GM19099 (cell line): ENCODE results near the gene KIAA1671.

Experiments
- POLR2A ChIP-seq: IDR thresholded peaks from 3 replicates; pipeline ENCODE4 v1.6.1; 2011; ENCODE audit warnings: low read depth; ENCODE audit not compliant: insufficient read length; ENCODE audit errors: extremely low read depth

KIAA1671 gene

DNA sequence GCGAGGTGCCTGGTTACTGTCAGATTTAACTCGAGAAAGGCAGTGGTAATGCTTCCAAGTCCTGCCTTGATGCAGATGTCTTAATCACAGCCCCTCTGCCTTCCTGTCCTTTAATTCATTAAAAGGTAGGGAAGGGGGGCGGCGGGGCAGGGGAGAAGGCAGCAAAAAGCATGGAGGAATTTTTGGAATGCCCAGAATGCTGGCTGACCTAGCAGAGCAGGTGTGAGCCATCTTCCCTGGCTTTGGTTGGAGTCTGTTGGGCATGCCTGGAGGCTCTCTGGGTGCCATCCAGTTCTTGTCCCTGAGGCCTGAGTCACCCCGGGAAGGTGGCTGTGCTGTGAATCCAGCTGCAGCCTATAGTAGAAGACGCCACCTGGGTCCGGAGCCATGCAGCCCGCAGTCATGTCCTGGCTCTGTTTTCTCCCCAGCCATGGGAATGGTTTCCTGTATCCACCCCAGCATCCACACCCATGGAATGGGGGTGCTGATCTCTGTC lies 15.6 kb downstream of the KIAA1671 start:
- TF ChIP-seq POLR2A, result no peak

DNA sequence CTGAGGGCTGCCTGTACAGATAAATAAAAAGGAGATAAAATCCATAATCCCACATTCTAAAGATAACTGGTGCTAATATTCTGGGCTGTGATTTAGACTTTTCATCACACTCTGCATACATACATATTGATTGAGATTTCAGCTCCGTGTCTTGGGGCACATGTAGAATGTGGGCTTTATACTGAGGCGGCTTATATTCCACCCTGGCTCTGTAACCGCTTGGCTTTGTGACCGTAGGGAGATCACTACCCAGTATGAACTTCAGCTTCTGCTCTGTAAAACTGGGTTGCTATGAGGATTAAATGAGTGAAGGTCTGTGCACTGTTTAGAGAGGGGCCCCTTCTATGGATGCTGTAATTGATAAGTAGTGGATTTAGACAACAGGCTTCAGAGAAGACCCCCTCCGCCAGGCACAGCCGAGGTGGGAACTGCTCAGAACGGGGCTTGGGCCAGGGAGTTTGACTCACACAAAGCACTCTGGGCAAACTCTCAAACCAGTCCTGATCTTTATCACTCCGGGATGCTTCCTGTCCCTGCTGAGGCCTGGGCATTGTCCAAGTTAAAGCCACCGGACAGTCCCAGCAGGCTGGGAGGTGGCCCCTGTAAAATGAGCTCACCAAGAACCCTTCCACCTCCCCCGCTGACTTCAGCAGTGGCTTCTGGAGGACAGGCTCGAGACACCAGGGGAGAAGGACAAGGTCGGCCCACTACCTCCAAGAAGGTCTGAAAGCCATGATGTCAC lies 17.2 kb downstream of the KIAA1671 start:
- no peak for TF ChIP-seq POLR2A

DNA sequence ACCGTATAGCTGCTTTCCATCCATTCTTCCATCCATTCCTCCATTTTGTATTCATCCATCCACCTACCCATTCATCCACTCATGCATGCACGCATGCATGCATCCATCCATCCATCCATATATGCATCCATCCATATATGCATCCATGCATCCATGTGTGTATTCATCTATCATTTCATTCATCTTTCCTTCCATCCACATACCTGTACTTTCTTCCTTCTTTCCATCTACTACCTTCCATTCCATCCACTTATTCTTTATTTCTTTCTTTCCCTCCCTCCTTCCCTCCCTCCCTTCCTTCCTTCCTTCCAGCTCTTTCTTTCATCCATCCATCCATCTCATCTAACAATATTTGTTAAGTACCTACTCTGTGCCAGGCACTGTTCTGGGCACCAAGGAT lies 19.9 kb downstream of the KIAA1671 start:
- TF ChIP-seq POLR2A, result no peak

DNA sequence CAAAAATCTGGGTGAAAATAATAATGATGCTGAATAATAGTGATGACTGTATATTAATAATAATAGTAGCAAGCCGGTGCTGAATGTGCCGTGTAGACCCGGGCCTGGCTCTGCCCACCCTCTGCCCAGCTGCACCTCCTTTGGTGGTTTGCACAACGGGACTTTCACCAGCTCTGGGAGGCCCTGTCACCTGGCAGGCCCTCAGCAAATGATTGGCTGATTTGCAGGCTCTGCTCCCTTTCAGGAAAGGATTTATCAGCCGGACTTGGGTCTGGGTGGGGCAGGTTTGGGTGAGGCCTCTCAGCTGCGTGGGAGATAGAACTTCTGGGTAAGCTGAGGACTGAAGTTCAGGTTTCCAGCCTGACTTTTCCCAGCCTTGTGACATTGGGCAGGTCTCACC lies 21.4 kb downstream of the KIAA1671 start:
- no peak for TF ChIP-seq POLR2A

DNA sequence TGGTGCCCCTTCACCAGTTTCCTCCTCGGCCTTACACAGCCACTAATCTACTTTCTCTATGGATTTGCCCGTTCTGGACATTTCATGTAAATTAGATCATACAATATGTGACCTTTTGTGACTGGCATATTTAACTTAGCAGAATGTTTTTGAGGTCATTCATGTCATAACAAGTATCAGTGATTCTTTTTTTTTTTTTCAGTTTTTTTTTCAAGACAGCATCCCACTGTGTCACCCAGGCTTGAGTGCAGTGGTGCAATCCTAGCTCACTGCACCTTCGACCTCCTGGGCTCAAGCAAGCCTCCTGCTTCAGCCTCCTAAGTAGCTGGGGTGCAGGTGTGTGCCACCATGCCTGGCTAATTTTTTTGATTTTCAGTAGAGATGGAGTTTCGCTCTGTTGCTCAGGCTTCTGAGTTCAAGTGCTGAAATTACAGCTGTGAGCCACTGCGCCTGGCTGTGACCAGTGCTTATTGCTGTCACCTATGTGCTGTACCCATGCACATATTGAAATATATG lies 22.7 kb downstream of the KIAA1671 start:
- TF ChIP-seq POLR2A, result no peak

DNA sequence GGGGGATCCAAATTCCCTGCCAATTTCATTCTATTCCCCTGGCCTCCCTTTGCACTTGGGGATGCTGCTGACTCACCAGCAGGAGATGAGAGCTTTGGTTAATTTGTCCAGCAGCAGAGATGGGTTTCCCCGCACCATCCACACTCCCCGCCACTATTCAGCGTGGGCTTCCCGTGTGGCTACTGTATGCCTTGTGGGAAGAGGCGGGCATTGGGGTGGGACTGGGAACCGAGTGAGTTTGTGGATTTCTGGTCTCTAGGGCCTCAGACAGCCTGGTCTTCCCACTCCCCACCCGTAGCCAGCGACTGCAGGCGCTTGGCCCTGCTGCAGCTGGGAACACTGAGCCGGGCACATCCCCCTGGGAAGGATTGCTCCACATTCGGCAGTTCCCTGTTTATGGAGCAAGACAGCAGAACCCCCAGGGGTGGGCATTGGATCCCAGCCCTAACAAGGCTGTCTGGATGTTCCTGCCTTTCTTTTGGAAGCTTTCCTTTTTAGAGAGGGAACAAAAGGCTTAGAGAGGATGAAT lies 23.4 kb downstream of the KIAA1671 start:
- TF ChIP-seq POLR2A, result no peak

DNA sequence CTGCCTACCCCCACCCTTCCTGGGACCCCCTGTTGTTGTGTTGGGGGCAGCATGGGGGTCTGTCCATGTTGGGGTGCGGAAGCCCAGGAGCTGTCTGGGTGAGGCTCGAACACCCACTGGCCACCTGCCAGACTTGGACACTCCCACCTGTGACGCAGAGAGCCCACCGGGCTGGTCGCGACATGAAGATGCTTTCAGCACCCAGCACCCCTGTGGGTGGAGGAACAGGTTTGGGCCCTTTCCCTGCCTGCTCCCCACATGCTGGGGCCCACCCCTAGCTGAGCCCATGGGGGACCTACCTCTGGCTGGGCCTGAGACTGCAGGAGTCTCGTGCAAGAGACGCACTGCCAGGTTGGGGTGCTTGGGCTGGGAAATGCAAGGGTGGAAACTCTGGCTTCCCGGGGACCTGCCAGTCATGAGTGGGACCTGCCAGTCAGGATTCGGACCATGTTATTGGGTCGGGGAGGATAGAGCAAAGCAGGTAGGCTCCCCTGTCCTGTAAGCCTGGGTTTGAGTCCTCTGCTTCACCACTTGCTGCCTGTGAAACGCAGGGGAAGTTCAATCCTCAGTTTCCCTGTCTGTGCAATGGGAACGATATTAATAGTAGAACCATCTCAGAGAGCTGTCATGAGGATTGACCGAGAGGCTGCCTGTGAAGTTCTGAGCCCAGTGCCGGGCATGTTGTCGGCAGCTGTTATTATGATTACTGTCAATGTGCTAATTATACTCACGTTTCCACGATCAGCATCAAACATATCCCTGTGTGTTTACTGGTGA lies 24.1 kb downstream of the KIAA1671 start:
- TF ChIP-seq POLR2A, result no peak

DNA sequence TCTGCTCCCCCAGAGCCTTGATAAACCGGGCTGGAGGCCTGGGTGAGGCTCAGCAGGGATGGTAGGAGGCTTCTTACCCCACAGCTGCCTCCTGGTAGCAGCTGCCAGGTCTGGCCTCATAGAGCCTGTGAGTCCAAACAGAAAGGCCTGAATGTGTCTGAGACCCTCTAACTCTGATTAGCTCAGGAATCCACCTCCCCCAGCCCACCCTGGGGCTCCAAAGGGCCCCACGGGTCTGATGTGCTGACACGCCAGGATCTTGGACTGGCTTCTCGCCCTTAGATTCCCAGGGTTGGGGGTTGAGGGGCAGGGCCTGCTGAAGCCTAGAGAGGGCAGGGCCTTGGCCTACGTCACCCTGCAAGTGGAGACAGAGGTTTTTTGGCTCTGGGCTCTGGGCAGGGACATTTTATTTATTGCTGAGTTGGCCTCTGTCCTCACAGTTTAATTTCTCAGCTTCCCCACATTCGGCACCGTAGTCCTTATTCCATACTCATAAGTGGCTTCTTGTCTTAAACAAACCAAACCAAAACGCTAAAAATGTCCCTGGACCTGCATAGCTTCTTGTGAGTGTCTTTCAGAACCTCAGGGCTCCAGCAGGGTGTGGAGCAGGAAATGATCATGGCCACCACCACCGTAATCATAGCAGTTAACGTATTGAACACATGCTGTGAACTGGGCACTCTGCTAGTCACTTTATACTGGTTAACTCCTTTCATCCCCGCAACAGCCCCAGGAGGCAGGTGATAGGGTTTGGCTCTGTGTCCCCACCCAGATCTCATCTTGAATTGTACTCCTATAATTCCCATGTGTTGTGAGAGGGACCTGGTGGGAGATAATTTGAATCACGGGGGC lies 25.1 kb downstream of the KIAA1671 start:
- no peak for TF ChIP-seq POLR2A

DNA sequence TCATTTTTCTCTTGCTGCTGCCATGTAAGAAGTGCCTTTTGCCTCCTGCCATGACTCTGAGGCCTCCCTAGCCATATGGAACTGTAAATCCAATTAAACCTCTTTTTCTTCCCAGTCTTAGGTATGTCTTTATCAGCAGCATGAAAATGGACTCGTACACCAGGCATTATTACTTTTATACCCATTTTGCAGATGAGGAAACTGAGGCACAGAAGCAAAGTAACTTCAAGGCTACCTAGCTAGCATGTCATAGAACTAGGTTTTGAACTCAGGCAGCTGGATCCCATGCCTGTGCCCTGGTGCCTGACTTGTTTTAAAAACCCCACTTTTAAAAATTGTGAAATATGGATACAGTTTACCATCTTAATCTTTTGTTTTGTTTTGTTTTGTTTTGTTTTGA lies 25.8 kb downstream of the KIAA1671 start:
- TF ChIP-seq POLR2A, result no peak

DNA sequence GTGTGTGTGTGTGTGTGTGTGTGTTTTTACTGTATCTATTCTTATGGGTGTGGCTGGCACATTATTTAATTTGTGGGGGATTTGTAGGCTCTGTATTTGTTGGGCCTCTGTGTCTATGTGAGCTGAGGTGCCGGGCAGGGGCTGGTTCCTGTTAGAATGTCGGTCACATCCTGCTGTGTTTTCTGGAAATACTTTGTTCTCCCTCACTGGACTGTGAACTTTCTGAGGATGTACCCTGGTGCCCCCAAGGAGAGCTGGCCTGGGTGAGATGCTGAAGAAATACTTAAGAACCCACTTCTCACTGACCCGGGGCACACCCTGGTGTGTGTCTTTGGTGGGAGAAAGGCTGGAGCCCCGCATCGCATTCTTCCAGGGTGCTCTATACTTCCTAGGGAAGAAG lies 28.6 kb downstream of the KIAA1671 start:
- TF ChIP-seq POLR2A, result no peak

DNA sequence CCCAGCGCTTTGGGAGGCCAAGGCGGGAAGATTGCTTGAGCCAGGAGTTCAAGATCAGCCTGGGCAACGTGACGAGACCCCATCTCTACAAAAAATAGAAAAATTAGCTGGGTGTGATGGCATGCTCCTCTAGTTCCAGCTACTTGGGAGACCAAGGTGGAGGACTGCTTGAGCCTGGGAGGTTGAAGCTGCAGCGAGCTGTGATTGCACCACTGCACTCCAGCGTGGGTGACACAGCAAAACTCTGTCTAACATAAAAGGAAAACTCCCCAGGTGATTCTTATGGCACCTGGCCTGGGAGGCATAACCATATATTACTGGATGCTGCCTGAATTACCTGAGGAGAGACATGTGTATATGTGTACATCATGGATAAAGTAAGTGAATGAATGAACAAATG lies 29.1 kb downstream of the KIAA1671 start:
- no peak for TF ChIP-seq POLR2A

DNA sequence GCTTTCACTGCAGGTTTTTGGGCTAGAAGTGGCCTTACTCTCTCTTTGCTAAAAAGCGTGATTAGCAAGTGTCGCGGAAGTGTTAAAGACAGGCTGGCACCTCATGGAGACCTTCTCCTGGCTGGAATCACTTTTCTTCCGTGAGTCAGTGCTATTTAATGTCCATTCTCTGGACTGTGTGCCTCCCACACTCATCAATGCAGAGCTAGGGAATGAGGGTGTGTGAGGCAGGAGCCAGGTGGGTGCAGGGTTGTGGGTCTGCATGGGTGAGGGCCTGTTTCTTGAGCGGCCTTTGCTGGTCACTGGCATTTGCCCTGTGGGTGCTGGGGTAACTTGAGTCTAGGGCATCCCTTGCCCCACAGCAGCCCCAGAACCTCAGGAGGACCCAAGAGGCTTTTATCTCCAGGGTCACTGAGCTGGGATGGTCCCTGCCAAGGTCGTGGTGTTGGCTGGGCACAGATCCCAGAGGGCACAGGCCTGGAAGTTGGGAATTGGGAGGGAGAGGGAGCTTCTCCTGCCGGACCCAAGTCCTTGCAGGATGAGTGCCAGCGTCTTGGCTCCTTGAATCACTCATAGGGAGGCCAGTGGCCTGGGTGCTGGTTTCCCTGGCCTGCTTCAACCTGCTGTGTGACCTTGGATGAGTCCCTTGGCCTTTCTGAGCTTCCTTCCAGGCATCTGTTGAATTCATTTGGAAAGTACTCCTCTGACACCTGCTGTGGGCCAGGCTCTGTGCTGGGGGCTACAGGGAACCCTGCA lies 30.0 kb downstream of the KIAA1671 start:
- no peak for TF ChIP-seq POLR2A

DNA sequence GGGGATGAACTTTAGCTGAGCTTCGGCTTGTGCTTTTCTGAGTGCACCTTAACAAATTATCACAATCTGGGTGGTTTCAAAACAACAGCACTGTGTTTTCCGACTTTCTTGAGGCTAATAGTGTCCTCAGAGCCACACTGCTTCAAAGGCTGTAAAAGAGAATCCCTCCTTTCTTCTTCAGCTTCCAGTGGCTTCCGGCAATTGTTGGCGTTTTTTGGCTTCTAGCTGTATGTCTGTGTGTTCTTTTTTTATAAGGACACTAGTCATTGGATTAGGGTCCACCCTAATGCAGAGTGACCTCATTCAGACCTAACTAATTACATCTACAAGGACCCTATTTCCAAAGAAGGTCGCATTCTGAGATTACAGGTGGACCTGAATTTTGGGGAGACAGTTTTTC lies 30.6 kb downstream of the KIAA1671 start:
- TF ChIP-seq POLR2A, result no peak

DNA sequence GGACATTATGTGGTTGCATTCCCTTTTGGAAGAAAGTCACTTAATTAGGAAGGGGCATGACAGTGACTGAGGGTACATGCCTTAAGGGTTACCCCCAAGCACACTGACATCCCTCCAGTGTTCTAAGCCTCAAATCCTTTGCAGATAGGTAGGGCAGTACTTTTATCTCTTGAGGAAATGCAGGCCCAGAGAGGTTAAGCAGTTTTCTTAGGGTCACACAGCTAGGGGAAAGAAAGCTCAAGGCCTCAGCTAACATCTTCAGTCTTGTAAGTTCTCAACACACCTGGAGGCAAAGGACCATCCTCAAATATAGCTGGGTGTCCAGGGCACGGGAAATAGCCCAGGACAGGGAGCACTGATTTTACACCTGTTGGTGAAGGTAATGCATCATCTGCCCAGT lies 31.6 kb downstream of the KIAA1671 start:
- no peak for TF ChIP-seq POLR2A

DNA sequence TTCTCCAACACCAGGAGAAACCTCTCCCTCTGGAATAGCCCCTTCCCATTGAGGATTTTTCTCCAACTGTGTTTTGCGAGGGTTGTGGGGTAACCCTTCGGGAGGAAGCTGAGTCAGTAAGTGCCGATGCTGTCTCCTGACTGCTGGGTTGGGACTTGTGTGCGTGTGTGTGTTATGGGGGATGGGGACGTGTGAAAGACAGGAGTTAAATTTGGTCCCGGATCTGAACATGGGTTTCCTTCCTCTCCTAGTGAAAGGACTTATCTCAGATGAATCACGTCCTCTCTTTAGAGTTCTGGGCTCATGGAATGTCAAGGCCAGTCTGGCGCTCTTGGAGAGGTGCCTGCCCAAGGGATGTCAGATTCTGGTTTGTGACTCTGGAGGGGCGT lies 33.3 kb downstream of the KIAA1671 start:
- no peak for TF ChIP-seq POLR2A

DNA sequence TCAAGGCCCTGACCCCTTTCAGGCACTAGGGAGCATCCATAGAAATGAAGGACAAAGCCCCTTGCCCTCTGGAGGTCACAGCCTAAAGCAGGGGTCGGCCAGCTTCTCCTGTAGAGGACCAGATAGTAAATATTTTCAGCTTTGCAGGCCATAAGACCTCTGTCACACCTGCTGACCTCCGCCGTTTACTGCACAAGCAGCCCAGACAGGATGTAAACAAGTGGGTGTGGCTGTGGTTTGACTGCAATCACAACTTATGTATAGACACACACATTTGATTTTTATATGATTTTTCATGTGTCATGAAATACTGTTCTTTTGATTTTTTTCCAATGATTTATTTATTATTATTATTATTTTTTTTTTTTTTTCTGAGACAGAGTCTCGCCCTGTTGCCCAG lies 34.3 kb downstream of the KIAA1671 start:
- no peak for TF ChIP-seq POLR2A
